GDM1 (cell line): Measurements from ENCODE around the gene RBPJ.

Experiments used
- DNase-seq: peaks from one replicate; lab custom pipeline; 2025; lab: John Stamatoyannopoulos, UW

The RBPJ gene

DNA sequence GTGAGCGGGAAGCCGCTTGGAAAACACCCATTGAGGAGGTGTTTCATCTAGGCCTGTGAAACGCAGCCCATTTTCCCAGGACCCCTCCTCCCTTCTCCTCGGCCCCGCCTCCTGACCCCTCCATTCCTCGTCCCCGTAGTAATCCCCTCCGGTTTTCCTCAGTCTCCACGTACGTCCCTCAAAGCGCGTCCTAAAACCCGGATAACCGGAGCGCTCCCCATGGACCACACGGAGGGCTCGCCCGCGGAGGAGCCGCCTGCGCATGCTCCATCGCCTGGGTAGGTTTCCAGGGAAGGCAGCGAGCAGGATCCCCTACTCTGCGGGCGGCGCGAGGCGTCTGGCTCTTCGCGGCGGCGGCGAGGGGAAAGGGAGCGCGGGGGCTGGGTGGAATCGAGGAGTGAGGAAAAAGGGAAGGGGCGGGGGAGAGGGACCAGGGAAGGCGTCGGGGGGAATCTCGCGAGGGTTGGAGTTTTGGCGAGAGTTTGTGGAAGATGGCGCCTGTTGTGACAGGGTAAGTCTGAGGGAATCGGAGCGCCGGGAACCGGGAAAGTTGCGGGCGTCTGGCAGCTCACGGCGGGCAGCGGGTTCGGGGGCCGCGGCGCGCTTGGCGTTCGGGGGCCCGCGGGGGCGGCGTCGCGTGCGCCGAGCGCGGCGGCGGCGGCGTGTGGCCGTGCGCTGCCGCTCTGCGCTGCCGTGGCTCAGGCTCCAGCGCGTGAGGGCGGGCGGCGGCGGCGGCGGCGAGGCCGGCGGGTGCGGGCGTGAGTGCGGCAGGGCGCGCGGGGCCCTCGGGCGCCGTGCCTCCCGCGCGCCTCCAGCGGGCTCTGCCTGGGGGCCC is at the start of gene RBPJ:
RBPJ (plus strand) TSS at position 477 of the 835 bp plus-strand sequence; CDS start at position 492, 15 bp downstream.
- DNase-seq, result peak; percentile 88

DNA sequence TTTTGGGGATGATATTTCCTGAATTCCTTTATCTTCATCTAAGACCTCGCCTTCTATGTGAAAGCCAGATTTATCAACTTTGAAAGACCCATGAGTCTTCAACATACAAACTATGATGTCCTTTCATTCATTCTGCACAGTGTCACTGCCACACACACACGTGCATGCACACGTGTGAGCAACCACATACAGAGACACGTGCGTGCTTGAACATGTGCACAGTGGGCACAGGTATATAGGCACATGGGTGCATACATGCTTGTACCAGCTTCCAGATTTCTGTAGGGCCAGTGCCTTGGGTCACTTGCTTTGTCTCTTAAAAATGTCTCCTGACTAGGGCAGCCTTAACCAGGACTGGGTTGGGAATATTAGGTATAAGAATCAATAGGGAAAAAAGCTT is 49.1 kb upstream of the RBPJ start:
- no peak for DNase-seq

DNA sequence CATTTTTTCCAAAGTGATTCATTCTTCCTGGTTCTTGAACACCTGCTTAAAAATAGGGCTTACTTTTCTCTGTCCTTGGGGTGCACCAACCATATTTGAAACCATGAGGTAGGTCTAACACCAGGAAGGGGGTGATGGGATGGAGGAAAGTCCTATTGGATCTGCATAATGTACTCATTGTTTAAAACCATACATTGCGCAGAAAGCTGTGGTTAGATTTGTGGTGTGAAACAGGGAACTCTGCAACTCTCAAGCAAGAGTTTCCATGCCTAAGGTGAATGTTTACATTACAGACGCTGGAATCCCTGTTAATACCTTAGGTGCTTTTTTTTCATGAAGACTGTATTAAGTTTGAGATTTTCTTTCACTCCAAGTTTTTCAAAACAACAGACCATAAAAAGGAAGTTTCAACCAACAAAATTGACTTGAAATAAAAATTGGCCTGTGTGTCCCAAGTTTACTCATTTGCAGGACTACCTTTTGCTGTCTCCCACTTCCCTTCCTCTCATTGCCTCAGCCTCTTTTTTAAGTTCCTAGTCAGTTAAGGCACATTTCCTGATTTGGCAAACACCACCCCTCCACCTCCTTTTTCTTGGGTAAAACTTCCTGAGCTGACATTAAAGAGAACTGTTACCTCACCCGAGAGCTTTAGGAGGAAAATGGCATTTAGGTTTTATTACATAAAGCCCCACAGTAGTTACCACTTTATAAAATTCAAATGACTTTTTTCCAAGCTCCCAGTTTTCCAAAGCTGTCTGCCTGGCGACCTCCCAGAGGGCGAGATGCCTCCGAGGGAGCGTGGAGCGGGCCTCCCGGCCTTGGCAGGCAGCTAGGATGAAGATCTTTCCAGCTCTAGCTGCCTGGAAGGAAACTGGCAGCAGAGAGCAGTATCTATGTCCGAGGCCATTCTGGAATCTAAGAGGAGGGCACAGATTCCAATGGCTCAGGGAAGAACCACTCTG is 47.9 kb upstream of the RBPJ start:
- DNase-seq, result peak; percentile 63

DNA sequence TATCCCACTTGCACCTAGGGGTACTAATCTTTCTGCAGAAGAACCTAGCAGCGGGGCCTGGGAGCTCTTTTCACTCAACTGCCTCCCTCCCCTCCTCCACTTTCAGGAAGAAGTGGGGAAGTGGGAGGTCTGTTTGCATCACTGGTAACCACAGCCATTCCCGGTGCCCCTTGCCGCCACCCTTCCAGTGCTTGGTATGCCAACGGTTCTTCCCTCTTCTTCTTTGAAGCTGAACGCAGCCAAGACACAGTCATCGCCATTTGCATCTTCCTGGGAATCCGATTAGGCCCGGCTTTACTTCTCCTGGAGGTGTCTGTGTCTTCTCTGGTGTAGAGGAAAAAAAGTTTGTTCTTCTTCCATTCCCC is 47.2 kb upstream of the RBPJ start:
- peak; percentile 91 for DNase-seq

DNA sequence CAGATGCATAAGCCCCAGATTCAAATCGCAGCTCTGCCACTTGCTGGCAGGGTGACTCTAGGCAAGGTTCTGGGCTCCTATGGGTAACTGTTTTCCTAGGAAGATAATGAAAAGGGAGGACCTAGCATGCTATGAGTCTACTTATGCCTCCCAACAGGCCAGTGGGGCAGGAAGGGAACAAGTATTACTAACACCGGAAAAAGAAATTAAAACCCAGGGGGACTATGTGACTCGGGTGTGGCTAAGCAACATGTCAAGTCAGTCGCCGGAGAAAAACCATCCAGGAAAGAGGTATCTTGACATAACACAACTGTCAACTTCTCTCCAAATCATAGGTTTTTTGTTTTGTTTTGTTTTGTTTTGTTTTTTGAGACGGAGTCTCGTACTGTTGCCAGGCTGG is 45.5 kb upstream of the RBPJ start:
- no peak for DNase-seq

DNA sequence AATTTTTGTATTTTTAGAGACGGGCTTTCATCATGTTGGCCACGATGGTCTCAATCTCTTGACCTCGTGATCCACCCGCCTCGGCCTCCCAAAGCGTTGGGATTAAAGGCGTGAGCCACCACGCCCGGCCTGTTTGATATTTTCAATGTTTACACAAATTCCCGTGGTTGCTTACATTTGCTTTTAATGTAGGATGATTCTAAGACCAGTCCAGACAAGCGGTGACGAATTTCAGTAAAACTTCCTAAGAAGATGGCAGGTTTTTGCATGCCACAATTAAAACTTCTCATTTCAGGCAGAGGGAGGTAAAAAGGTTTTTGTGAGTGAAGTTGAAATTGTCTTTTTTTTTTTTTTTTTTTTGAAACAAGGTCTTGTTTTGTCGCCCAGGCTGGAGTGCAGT is 41.4 kb upstream of the RBPJ start:
- DNase-seq, result no peak

DNA sequence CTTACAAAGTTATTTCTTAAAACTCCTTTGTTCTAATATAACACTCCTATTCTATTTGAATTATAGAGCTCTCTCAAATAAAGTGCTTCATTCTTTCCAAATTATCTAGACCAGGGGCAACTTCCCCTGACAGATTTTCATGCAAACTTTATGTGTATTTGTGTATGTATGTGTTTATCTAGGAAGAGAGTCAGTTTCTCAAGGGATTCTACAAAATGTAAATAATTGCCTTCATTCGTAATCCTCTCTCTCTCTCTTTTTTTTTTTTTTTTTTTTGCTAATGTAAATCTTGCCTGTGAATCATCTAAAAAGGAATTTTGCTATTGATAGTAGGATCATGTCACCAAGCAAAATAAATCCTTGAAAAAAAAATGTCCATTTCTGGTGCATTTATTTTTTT is 38.9 kb upstream of the RBPJ start:
- DNase-seq, result no peak

DNA sequence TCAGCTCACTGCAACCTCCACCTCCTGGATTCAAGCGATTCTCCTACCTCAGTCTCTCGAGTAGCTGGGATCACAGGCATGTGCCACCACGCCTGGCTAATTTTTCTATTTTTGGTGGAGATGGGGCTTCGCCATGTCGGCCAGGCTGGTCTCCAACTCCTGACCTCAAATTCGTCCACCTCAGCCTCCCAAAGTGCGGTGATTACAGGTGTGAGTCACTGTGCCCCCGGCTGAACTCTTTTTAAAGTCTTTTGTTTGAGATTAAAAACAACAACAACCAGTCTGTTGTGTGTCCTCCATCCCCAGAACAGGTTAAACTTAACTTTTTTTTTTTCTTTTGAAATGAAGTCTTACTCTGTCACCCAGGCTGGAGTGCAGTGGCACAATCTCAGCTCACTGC is 36.3 kb upstream of the RBPJ start:
- DNase-seq, result no peak

DNA sequence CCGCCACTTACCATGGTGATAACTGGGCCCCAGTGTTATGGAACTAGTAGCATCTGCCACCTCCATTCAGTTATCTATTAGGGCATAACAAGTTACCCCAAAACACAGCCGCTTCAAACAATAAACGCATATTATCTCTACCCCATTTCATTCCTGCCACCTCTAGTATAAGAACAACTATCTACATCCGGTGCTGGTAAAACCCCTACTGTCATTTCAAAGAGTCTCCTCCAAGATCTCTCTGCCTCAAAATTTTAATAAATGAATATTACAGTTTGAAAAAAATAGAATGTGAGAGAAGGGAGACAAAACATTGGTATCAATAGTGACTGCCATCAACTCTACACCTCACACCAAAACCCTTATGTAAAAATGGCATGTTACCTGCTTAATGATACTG is 35.5 kb upstream of the RBPJ start:
- DNase-seq, result no peak

DNA sequence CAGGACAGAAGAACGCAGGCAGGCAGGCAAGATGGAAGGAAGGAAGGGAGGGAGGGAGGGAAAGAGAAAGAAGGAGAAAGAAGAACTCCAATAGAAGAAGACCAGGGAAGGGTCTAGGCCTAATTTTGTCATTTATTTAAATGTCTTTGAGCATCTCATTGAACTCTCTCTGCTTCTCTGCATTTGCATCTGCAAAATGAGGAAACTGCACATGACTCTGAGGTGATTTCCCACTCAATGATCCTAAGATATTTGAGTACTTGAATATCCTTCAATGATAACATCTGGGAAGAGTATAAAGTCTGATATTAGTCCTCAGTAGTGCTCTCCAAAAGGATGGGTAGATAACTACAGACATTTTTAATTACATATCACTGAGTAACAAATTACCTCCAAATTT is 33.1 kb upstream of the RBPJ start:
- no peak for DNase-seq

DNA sequence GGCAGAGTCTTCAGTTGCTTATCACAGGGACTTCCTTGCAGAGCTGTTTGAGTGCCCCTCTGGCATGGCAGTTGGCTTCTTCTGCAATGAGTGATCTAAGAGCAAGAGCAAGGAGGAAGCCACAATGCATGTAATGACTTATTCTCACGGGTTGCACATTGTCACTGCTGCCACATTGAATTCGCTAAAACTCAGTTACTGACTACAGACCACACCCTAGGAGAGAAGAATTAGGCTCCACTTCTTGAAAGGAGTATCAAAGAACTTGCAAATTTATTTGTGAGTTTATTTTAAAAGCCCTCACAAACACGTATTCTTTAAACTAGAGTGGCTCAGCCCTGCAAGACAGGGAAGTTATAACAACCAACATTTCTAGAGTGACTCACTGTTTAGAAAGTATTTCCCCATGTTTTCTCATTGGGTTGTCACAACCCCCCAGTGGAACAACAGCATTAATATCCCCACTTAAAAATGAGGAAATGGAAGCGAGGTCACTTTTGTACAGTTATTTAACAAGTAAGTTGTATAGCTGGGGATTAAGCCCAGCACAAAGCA is 32.4 kb upstream of the RBPJ start:
- DNase-seq, result peak; percentile 78

DNA sequence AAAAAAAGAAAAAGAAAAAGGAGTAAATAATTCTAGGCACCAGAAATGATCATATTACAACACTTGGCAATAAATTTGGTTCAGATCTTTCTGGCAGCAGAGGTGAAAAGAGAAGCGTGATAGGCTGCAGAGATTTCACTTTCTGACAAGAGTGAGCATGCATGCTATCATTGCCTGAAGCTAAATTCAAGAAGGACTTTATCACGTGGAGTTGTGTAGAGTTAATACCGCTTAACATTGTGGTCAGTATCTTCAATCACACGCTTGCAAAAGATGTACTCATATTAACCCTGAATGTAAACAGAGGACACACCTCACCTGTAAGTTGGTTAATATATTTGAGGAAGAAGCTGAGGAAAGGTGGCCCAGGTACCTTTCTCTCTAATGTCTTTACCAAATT is 31.4 kb upstream of the RBPJ start:
- DNase-seq, result no peak

DNA sequence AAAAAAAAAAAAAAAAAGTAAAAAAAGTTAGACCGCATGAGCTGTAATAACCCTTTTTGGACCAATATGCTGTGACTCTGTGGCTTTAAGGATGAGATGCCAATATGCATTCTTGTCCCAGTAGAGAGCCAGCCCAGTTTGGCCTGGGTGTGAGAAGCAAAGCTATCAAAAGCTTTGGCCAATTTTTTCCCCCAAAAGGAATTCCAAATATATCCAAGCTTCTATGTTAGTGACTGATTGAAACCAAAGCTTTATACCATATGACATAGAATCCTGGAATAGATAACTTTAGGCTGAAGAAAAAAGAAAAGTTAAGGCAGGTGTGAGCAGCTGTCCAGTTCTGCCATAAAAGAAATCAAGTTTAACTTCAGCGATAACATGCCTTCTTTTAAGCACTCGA is 30.5 kb upstream of the RBPJ start:
- DNase-seq, result no peak

DNA sequence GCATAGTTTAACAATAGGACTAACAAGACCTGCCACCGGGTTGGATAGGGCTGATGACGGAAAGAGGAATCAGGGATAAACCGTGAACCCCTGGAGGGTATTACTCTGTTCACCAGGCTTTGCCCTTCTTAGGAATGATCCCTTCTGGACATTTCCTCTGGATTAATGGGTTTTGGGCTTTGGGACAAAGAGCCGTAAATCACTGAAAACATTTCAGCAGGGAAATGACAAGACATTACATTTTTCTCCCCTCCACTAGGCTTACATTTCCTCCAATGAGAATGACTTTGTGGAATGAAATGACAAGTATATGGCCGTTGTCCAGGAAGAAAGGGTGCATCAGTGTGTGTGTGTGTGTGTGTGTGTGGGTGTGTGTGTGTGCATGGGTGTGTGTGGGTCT is 25.9 kb upstream of the RBPJ start:
- no peak for DNase-seq

DNA sequence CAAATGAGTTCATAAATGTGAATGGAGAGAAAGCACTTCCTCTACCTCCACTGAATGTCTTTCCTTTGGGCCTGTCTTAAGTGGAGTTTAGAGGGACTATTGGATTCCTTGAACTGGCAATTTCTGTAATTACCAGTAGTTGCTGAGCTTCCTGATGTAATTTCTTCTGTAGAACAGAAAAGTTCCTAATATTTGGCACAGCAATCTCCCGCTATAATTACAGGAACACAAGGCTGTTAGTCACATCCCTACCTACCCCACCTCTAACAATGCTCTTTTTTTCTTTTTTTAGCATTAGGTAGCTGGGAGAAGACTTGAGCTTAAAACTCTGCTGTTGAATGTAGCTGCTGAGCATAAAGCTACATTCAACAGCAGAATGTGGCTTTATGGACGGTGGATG is 24.8 kb upstream of the RBPJ start:
- no peak for DNase-seq

DNA sequence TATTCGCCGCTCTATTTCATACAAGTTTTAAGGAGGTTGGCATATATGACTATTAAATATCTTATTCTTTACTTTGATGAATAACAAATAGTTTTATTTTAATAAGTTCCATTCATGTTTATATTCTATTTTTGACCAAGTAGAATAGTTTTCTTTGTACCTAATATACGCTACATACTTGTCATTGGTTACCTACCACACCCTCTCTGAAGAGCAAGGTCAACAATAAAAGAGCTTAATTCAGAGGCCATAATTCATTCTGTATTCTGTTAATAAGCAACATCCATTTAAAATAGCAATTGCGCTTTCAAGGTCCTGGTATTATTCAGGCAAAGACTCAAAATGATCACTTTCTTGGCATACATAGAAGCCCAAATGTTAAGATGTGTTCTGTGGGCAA is 24.3 kb upstream of the RBPJ start:
- no peak for DNase-seq

DNA sequence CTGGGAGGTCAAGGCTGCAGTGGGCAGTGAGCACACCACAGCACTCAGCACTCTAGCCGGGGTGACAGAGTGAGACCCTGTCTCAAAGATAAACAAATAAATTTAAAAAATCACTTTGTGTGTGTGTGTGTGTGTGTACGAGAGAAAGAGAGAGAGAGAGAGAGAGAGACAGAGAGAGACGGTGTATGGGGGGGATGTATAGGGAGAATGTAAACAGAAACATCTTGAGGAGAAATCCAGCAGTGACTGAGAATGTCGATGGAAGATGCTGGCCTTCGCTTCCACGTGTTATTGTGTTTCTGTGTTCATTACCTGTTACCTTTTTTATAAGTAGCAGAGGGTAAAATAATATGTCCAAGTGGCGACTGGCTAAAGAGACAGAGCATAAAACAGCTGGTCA is 23.6 kb upstream of the RBPJ start:
- DNase-seq, result no peak

DNA sequence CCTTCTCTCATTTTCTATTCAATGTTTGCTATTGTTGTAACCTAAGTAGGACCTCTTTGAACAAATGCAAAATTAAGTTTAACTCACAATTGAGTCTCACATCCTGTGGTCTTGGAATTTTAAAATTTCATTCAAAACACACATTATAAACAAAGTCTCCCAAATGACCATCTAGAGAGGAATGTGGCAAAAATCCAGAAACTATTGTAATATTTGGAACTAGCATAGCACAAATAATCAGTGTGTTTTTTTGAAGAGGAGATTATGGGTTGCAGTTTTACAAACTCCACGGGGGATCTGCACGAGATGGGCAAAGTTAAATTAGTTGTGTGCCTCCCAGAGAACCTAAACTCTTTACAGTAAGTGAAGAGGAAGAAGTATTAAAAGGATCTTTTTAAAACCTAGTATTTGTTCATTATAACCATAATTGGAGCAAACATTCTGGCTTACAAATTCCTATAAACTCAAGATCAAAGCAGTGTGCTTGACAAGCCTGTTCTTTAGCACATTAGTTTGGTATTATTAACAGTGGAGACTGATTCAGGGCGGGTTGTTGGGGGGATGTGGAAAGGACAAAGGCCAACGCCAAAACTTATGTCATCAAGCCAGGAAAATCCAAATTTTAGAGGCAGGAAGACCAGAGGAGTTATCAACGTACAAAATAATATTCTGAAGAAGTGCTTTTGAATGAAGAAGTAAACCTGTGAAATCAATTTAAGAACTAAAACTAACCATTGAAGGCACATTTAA is 22.4 kb upstream of the RBPJ start:
- no peak for DNase-seq

DNA sequence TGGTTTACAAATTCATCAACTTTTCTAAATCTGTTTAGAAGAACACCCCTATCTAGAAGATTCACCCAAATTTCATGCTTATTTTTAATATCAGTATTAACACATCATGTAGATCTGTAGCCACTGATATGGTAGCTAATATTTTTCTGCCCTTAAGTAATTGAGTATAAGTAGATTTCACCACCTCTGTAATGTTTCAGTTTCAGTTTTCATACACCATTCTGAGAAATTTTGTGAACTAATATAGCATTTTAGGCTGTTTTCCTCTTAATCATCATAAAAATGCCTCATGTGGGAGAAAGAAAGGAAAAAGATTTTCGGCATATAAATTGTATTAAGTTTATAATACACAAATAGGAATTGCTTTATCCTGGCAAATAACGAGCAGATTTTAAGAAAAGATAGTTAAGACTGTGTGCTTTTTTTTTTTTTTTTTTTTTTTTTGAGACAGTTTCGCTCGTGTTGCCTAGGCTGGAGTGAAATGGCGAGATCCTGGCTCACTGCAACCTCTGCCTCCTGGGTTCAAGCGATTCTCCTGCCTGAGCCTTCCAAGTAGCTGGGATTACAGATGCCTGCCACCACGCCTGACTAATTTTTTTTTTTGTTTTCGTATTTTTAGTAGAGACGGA is 21.4 kb upstream of the RBPJ start:
- no peak for DNase-seq

DNA sequence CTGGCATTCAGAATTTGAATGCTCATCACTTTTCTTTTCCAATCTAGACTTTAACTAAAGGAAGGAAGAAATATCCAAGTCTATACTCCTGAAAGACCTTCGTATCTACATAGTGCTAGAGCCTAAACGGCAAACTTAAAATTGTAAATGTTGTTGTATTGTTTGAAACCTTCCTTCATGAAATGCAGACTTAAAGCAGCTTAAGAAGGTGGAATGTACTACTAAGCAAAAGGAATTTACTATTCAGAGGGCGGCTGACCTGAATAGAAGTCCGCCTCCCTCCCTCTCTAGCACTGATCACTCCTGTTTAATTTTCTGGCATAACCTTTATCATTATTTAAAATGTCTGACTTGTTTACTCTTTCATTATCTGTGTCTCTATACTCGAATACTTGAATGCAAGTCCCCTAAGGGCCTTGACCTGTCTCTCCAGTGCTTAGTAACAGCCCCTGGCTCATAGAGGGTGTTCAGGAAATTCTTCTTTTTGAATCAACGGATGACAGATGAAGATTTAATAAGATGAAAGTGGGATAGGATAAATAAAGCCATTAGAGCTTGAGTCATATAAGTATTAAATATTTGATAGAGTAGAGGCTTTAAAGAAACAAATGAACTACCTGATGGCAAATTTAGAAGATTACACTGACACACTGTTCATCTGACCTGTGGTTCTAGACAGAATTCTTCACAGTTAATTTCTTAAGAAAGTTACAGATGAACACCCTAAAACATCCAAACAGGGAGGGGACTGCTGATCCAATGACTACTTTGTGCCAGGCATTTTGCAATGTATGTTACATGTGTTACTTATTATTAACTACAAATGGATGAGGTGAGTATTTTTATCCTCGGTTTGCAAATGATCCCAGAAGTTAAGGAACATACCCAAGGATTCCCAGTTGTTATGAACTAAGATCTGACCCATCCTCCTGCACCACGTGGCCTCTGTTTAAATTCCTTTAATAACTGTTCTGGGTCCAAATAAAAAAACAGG is 20.2 kb upstream of the RBPJ start:
- DNase-seq, result no peak
